H9 (cell line): Measurements from ENCODE around the gene P4HA2. TPM values are rescaled to one million over a fixed set of nuclear protein-coding genes. Genes with fewer than 3 reads are reported as not detected.

Source experiments
- DNase-seq: peaks from one replicate; pipeline ENCODE4 v3.0.0-alpha.2; 2017
- H2AFZ ChIP-seq: one replicate; pipeline ENCODE4 v1.6.1; 2013; ENCODE audit warnings: mild to moderate bottlenecking, low read length, control low read depth, moderate library complexity
- H2AK5ac ChIP-seq: 2 replicates; pipeline ENCODE4 v1.6.1; 2013; ENCODE audit warnings: low read length, control low read depth, mixed read lengths; ENCODE audit not compliant: insufficient read length
- H2BK120ac ChIP-seq: one replicate; pipeline ENCODE4 v1.6.1; 2013; ENCODE audit warnings: low read depth, mild to moderate bottlenecking, low read length, control low read depth, inconsistent platforms; ENCODE audit not compliant: poor library complexity, severe bottlenecking
- H2BK12ac ChIP-seq: 2 replicates; pipeline ENCODE4 v1.6.1; 2013; ENCODE audit warnings: low read length, control low read depth, mixed read lengths, low read depth; ENCODE audit not compliant: insufficient read length
- H2BK15ac ChIP-seq: 2 replicates; pipeline ENCODE4 v1.6.1; 2013; ENCODE audit warnings: low read depth, low read length, control low read depth
- H2BK20ac ChIP-seq: one replicate; pipeline ENCODE4 v1.6.1; 2013; ENCODE audit warnings: low read depth, mild to moderate bottlenecking, low read length, control low read depth, inconsistent platforms; ENCODE audit not compliant: poor library complexity, severe bottlenecking
- H2BK5ac ChIP-seq: 2 replicates; pipeline ENCODE4 v1.6.1; 2013; ENCODE audit warnings: low read length, control low read depth, mixed read lengths; ENCODE audit not compliant: insufficient read length
- H3K14ac ChIP-seq: 2 replicates; pipeline ENCODE4 v1.6.1; 2013; ENCODE audit warnings: low read length, control low read depth; ENCODE audit not compliant: insufficient read depth
- H3K18ac ChIP-seq: 2 replicates; pipeline ENCODE4 v1.6.1; 2013; ENCODE audit warnings: low read depth, mild to moderate bottlenecking, mixed read lengths, low read length, control low read depth; ENCODE audit not compliant: insufficient read length
- H3K23ac ChIP-seq: 2 replicates; pipeline ENCODE4 v1.6.1; 2013; ENCODE audit warnings: low read length, control low read depth, mixed read lengths, low read depth; ENCODE audit not compliant: insufficient read length
- H3K23me2 ChIP-seq: 2 replicates; pipeline ENCODE4 v1.6.1; 2013; ENCODE audit warnings: low read depth, mild to moderate bottlenecking, mixed read lengths, low read length, control low read depth; ENCODE audit not compliant: insufficient read length, poor library complexity, severe bottlenecking
- H3K27ac ChIP-seq: 2 replicates; pipeline ENCODE4 v1.5.1; 2013; ENCODE audit warnings: low read length, control low read depth, mixed read lengths, low read depth; ENCODE audit not compliant: insufficient read length
- H3K27me3 ChIP-seq: 2 replicates; pipeline ENCODE4 v1.6.1; 2013; ENCODE audit warnings: low read length, control low read depth, inconsistent platforms; ENCODE audit not compliant: insufficient read depth
- H3K4ac ChIP-seq: 2 replicates; pipeline ENCODE4 v1.6.1; 2013; ENCODE audit warnings: low read depth, mild to moderate bottlenecking, control low read depth, inconsistent platforms, low read length, moderate library complexity
- H3K4me1 ChIP-seq: 2 replicates; pipeline ENCODE4 v1.6.1; 2013; ENCODE audit warnings: low read length, control low read depth, inconsistent platforms; ENCODE audit not compliant: insufficient read depth
- H3K4me2 ChIP-seq: 2 replicates; pipeline ENCODE4 v1.6.1; 2013; ENCODE audit warnings: low read length, control low read depth, mixed read lengths; ENCODE audit not compliant: insufficient read length, insufficient read depth
- H3K56ac ChIP-seq: 2 replicates; pipeline ENCODE4 v1.6.1; 2013; ENCODE audit warnings: low read depth, mild to moderate bottlenecking, mixed read lengths, low read length, control low read depth; ENCODE audit not compliant: insufficient read length
- H3K79me1 ChIP-seq: 2 replicates; pipeline ENCODE4 v1.6.1; 2013; ENCODE audit warnings: low read depth, mild to moderate bottlenecking, moderate library complexity, low read length, control low read depth, inconsistent platforms; ENCODE audit not compliant: insufficient read depth, poor library complexity, severe bottlenecking
- H3K79me2 ChIP-seq: 2 replicates; pipeline ENCODE4 v1.6.1; 2013; ENCODE audit warnings: low read length, control low read depth, inconsistent platforms; ENCODE audit not compliant: insufficient read depth
- H3K9ac ChIP-seq: 2 replicates; pipeline ENCODE4 v1.6.1; 2013; ENCODE audit warnings: low read length, control low read depth, mixed read lengths; ENCODE audit not compliant: insufficient read length; ENCODE audit errors: extremely low read depth
- H3K9me3 ChIP-seq: one replicate; pipeline ENCODE4 v1.6.1; 2013; ENCODE audit warnings: low read depth, low read length, inconsistent platforms; ENCODE audit not compliant: control insufficient read depth
- H3T11ph ChIP-seq: one replicate; pipeline ENCODE4 v1.6.1; 2013; ENCODE audit warnings: mild to moderate bottlenecking, low read length, control low read depth, inconsistent platforms
- H4K20me1 ChIP-seq: one replicate; pipeline ENCODE4 v1.6.1; 2013; ENCODE audit not compliant: control insufficient read depth, insufficient read length, insufficient read depth
- H4K5ac ChIP-seq: 2 replicates; pipeline ENCODE4 v1.6.1; 2013; ENCODE audit warnings: low read depth, mild to moderate bottlenecking, mixed read lengths, low read length, control low read depth; ENCODE audit not compliant: insufficient read length
- H4K8ac ChIP-seq: replicated peaks from 2 replicates; pipeline ENCODE4 v1.6.1; 2013; ENCODE audit warnings: low read length, control low read depth, mixed read lengths, low read depth; ENCODE audit not compliant: insufficient read length
- H4K91ac ChIP-seq: 2 replicates; pipeline ENCODE4 v1.6.1; 2013; ENCODE audit warnings: low read depth, mild to moderate bottlenecking, moderate library complexity, mixed read lengths, low read length, control low read depth; ENCODE audit not compliant: insufficient read length
- H3K27ac Mint-ChIP-seq, 3 experiments: 2 replicates in 2 of 3; 3 replicates in 1 of 3; pipeline ENCODE4 v1.8.0; 2020 to 2021; ENCODE audit warnings: mixed read lengths in 3 of 3, mild to moderate bottlenecking in 1 of 3, moderate library complexity in 1 of 3
- H3K27me3 Mint-ChIP-seq: 2 replicates; pipeline ENCODE4 v1.8.0; 2021; ENCODE audit warnings: low read depth, mild to moderate bottlenecking, moderate library complexity, mixed read lengths
- H3K36me3 Mint-ChIP-seq, 3 experiments: 2 replicates in 2 of 3; 3 replicates in 1 of 3; pipeline ENCODE4 v1.8.0; 2020 to 2021; ENCODE audit warnings: low read depth in 3 of 3, mixed read lengths in 3 of 3; ENCODE audit not compliant: insufficient read depth in 1 of 3
- H3K4me1 Mint-ChIP-seq, 2 experiments: 2 replicates each; pipeline ENCODE4 v1.8.0; 2020; ENCODE audit warnings: mixed read lengths in 2 of 2
- H3K4me3 Mint-ChIP-seq, 2 experiments: 2 replicates in 1 of 2; 3 replicates in 1 of 2; pipeline ENCODE4 v1.8.0; 2020 to 2021; ENCODE audit warnings: mild to moderate bottlenecking in 2 of 2, mixed read lengths in 2 of 2, moderate library complexity in 1 of 2
- H3K9me3 Mint-ChIP-seq, 2 experiments: 2 replicates in 1 of 2; 3 replicates in 1 of 2; pipeline ENCODE4 v1.8.0; 2020; ENCODE audit warnings: mild to moderate bottlenecking in 2 of 2, mixed read lengths in 2 of 2, moderate library complexity in 1 of 2
- CTCF ChIP-seq: fragments of 200-600 bp; sonication (generic); conservative IDR thresholded peaks from 3 replicates; pipeline ENCODE4 v1.8.0; 2021; ENCODE audit warnings: antibody characterized with exemption, mild to moderate bottlenecking
- WGBS: extraction: QIAGEN DNeasy Blood & Tissue Kit; methylation state at CpG from one replicate; pipeline ENCODE4 v1.1.7; 2013; ENCODE audit warnings: missing lambda C conversion rate, low lambda C conversion rate, mixed read lengths; ENCODE audit not compliant: insufficient read length; ENCODE audit errors: extremely low coverage; 5-methylcytosine and 5-hydroxymethylcytosine counted together
- total RNA-seq: library from RNA; stranded (reverse); gene quantifications from 2 replicates; pipeline ENCODE4 v1.2.1, GENCODE V29; 2021

The P4HA2 gene
- total RNA-seq, 1 experiment from 2014 or later: 15.3 TPM

GRCh38 chr5:132226516-132227234, 978 bp downstream of the P4HA2 start:
- Histone ChIP-seq H3K4ac (no peak overlapping the region), H3K23me2 (peaks cover 12% of the 10 kb centered on the region), H3K9me3 (no peaks in the 10 kb centered on the region), H3K14ac (no peak overlapping the region), H2BK15ac (no peak overlapping the region), H3T11ph (no peak overlapping the region), H4K5ac (no peak overlapping the region), H3K9ac (no peak overlapping the region), H2BK12ac (no peak overlapping the region), H3K79me2 (no peaks in the 10 kb centered on the region), H2BK120ac (no peak overlapping the region), H4K8ac (no peak overlapping the region), H3K18ac (no peak overlapping the region), H4K20me1 (no peaks in the 10 kb centered on the region), H2BK5ac (no peak overlapping the region), H2AK5ac (no peak overlapping the region), H4K91ac (no peak overlapping the region), H3K79me1 (no peaks in the 10 kb centered on the region), H2BK20ac (no peak overlapping the region), H3K4me2 (peak overlapping the region; percentile 76), H3K56ac (no peak overlapping the region), H2AFZ (no peak overlapping the region), H3K23ac (no peak overlapping the region), H3K4me1 (no peaks in the 10 kb centered on the region; the same call in 1 of the 2 replicates), H3K27ac (no peak overlapping the region), H3K27me3 (peaks cover 5% of the 10 kb centered on the region; the same call in 1 of the 2 replicates)
- Mint-ChIP-seq H3K27ac (no peak overlapping the region), H3K4me1 (peaks cover 16 to 23% of the 10 kb centered on the region in 2 experiments), H3K27me3 (peaks cover 48% of the 10 kb centered on the region), H3K9me3 (peaks cover 0 to 3% of the 10 kb centered on the region in 2 experiments; a peak in 1 of 5 replicates), H3K4me3 (peak overlapping the region; percentile 60 to 73), H3K36me3 (no peaks in the 10 kb centered on the region; a peak in 1 of 7 replicates)
- WGBS: no CpG with 5 or more reads among the region's 23 CpGs
- TF ChIP-seq CTCF: no peak
- peak; percentile 44 for DNase-seq
